HEK293 (cell line): ENCODE data around the gene PMF1.

Experiments used
- CTCF ChIA-PET: fragments of 350-600 bp; formaldehyde crosslinking; extraction: SDS; loops from one replicate; lab custom pipeline; 2021; ENCODE audit warnings: antibody characterized with exemption; lab: Yijun Ruan, JAX
- POLR2A ChIA-PET: fragments of 300-600 bp; formaldehyde crosslinking; extraction: SDS; loops from one replicate; lab custom pipeline; 2020; ENCODE audit warnings: antibody characterized with exemption, inconsistent platforms; lab: Yijun Ruan, JAX
- H3K27ac ChIP-seq: fragments of 200-500 bp; sonication (Bioruptor generic); 2 replicates; pipeline ENCODE4 v1.5.1; 2014; ENCODE audit warnings: low read depth, low read length, control low read depth, inconsistent platforms; ENCODE audit errors: extremely low read depth
- H3K36me3 ChIP-seq, 2 experiments: fragments of 200-500 bp in 1 of 2; sonication (Bioruptor generic) in 1 of 2; 1 replicate in 1 of 2; 2 replicates in 1 of 2; pipeline ENCODE4 v1.5.1; 2014 to 2017; ENCODE audit warnings: inconsistent platforms in 2 of 2, low read length in 2 of 2; ENCODE audit not compliant: control insufficient read depth in 2 of 2, insufficient read depth in 1 of 2
- H3K4me1 ChIP-seq: fragments of 200-500 bp; sonication (Bioruptor generic); 2 replicates; pipeline ENCODE4 v1.5.1; 2014; ENCODE audit warnings: mild to moderate bottlenecking, low read length, inconsistent platforms; ENCODE audit not compliant: control insufficient read depth, insufficient read depth
- H3K4me3 ChIP-seq: 2 replicates; pipeline ENCODE4 v1.5.1; 2011; ENCODE audit warnings: low read depth, mild to moderate bottlenecking, control low read depth, low read length, moderate library complexity
- H3K9me3 ChIP-seq: fragments of 200-500 bp; sonication (Bioruptor generic); 2 replicates; pipeline ENCODE4 v1.5.1; 2014; ENCODE audit warnings: low read depth, low read length, inconsistent platforms; ENCODE audit not compliant: control insufficient read depth, insufficient read depth
- KLF10 ChIP-seq: fragments of 450-650 bp; IDR thresholded peaks from 2 replicates; pipeline ENCODE4 v1.5.1; 2018; ENCODE audit warnings: missing biosample characterization, mild to moderate bottlenecking, missing genetic modification characterization
- PRDM1 ChIP-seq: fragments of 450-650 bp; formaldehyde crosslinking; IDR thresholded peaks from 2 replicates; pipeline ENCODE4; 2016; ENCODE audit warnings: missing biosample characterization, missing genetic modification characterization
- ZNF155 ChIP-seq: fragments of 450-650 bp; formaldehyde crosslinking; IDR thresholded peaks from 2 replicates; pipeline ENCODE4 v1.5.1; 2016; ENCODE audit warnings: missing biosample characterization, missing genetic modification characterization
- ZNF202 ChIP-seq: fragments of 450-650 bp; formaldehyde crosslinking; IDR thresholded peaks from 2 replicates; pipeline ENCODE4 v1.5.1; 2016; ENCODE audit warnings: missing biosample characterization, missing genetic modification characterization, borderline replicate concordance
- ZNF239 ChIP-seq: fragments of 450-650 bp; formaldehyde crosslinking; IDR thresholded peaks from 2 replicates; pipeline ENCODE4 v1.5.1; 2016; ENCODE audit warnings: missing biosample characterization, missing genetic modification characterization
- ZNF266 ChIP-seq: fragments of 450-650 bp; formaldehyde crosslinking; IDR thresholded peaks from 2 replicates; pipeline ENCODE4 v1.5.1; 2016; ENCODE audit warnings: missing biosample characterization, missing genetic modification characterization, low read depth
- ZNF302 ChIP-seq: fragments of 450-650 bp; formaldehyde crosslinking; IDR thresholded peaks from 2 replicates; pipeline ENCODE4 v1.5.1; 2016; ENCODE audit warnings: missing biosample characterization, missing genetic modification characterization, low read depth
- ZNF354C ChIP-seq: fragments of 450-650 bp; formaldehyde crosslinking; IDR thresholded peaks from 2 replicates; pipeline ENCODE4 v1.5.1; 2016; ENCODE audit warnings: missing biosample characterization, missing genetic modification characterization, low read depth, borderline replicate concordance
- ZNF585B ChIP-seq: fragments of 450-650 bp; formaldehyde crosslinking; IDR thresholded peaks from 2 replicates; pipeline ENCODE4 v1.5.1; 2016; ENCODE audit warnings: missing biosample characterization, missing genetic modification characterization
- ZNF624 ChIP-seq: fragments of 450-650 bp; formaldehyde crosslinking; IDR thresholded peaks from 2 replicates; pipeline ENCODE4 v1.5.1; 2017; ENCODE audit warnings: missing biosample characterization, missing genetic modification characterization
- ZNF843 ChIP-seq: fragments of 450-650 bp; formaldehyde crosslinking; IDR thresholded peaks from 2 replicates; pipeline ENCODE4 v1.5.1; 2016; ENCODE audit warnings: missing biosample characterization, missing genetic modification characterization
- ZSCAN23 ChIP-seq: fragments of 450-650 bp; formaldehyde crosslinking; IDR thresholded peaks from 2 replicates; pipeline ENCODE4 v1.5.1; 2016; ENCODE audit warnings: missing biosample characterization, missing genetic modification characterization
- TF ChIP-seq, protein P1 (sequence below): sonication (generic); formaldehyde crosslinking; IDR thresholded peaks from 2 replicates; pipeline ENCODE4 v1.8.1; 2022; ENCODE audit warnings: mild to moderate bottlenecking, moderate library complexity, missing genetic modification reagents
- TF ChIP-seq, protein P2 (sequence below): fragments of 450-650 bp; formaldehyde crosslinking; IDR thresholded peaks from 2 replicates; pipeline ENCODE4 v1.5.1; 2016; ENCODE audit warnings: missing biosample characterization, missing genetic modification characterization
- TF ChIP-seq, protein P3 (sequence below): fragments of 450-650 bp; formaldehyde crosslinking; IDR thresholded peaks from 2 replicates; pipeline ENCODE4 v1.5.1; 2016; ENCODE audit warnings: missing biosample characterization, missing genetic modification characterization
- TF ChIP-seq, protein P4 (sequence below): fragments of 450-650 bp; formaldehyde crosslinking; IDR thresholded peaks from 2 replicates; pipeline ENCODE4 v1.5.1; 2016; ENCODE audit warnings: missing biosample characterization, missing genetic modification characterization

Gene PMF1

DNA sequence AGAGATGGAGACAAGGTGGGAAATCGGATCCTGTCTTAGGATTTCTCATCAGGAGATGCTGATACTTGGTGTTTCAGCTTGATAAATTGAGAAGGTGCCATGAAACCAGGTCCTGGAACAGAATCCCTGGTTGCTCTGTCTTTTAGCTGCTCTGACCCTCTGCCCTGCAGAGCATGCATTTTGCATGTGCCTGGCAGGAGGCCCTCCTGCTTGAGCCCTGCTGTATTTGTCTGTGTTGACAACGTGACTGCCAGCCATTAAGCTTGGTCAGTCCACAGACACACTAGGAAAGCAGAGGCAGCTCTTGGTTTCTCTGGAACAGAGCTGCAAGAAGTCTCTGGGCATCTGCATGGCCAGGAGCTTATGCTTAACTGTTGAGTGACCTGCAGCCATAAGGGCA, 16.4 kb upstream of the PMF1 start:
- no peak for TF ChIP-seq ZNF354C (tag by site-specific recombination)
- TF ChIP-seq ZNF302 (tag by site-specific recombination): no peak
- TF ChIP-seq ZNF266 (tag by site-specific recombination): no peak
- TF ChIP-seq, protein P1, sequence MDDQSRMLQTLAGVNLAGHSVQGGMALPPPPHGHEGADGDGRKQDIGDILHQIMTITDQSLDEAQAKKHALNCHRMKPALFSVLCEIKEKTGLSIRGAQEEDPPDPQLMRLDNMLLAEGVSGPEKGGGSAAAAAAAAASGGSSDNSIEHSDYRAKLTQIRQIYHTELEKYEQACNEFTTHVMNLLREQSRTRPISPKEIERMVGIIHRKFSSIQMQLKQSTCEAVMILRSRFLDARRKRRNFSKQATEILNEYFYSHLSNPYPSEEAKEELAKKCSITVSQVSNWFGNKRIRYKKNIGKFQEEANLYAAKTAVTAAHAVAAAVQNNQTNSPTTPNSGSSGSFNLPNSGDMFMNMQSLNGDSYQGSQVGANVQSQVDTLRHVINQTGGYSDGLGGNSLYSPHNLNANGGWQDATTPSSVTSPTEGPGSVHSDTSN (CRISPR knock-in tag): no peak
- no peak for TF ChIP-seq ZNF239
- TF ChIP-seq KLF10 (tag by site-specific recombination): no peak
- TF ChIP-seq, protein P2, sequence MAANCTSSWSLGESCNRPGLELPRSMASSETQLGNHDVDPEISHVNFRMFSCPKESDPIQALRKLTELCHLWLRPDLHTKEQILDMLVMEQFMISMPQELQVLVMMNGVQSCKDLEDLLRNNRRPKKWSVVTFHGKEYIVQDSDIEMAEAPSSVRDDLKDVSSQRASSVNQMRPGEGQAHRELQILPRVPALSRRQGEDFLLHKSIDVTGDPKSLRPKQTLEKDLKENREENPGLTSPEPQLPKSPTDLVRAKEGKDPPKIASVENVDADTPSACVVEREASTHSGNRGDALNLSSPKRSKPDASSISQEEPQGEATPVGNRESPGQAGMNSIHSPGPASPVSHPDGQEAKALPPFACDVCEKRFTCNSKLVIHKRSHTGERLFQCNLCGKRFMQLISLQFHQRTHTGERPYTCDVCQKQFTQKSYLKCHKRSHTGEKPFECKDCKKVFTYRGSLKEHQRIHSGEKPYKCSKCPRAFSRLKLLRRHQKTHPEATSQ: no peak
- TF ChIP-seq, protein P3, sequence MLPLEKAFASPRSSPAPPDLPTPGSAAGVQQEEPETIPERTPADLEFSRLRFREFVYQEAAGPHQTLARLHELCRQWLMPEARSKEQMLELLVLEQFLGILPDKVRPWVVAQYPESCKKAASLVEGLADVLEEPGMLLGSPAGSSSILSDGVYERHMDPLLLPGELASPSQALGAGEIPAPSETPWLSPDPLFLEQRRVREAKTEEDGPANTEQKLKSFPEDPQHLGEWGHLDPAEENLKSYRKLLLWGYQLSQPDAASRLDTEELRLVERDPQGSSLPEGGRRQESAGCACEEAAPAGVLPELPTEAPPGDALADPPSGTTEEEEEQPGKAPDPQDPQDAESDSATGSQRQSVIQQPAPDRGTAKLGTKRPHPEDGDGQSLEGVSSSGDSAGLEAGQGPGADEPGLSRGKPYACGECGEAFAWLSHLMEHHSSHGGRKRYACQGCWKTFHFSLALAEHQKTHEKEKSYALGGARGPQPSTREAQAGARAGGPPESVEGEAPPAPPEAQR (tag by site-specific recombination): no peak
- TF ChIP-seq ZNF155: no peak
- TF ChIP-seq ZNF202: no peak
- TF ChIP-seq ZNF843 (tag by site-specific recombination): no peak
- Histone ChIP-seq H3K9me3 (no peaks in the 10 kb centered on the region), H3K4me1 (peaks cover 3% of the 10 kb centered on the region; the same call in 1 of the 2 replicates), H3K27ac (no peak overlapping the region), H3K36me3 (peaks cover 0 to 51% of the 10 kb centered on the region in 2 experiments; a peak in 1 of 3 replicates), H3K4me3 (no peak overlapping the region)
- ChIA-PET POLR2A (interaction anchor here (0.6 to 2.1 kb wide), 2 partner anchors 16 to 105 kb away, joined by 4 to 7 read pairs; partner anchors contain the start of gene PMF1), CTCF (interaction anchor here (1.0 to 1.4 kb wide), 2 partner anchors 17 to 105 kb away, joined by 3 to 4 read pairs; partner anchors contain the start of gene PMF1)

DNA sequence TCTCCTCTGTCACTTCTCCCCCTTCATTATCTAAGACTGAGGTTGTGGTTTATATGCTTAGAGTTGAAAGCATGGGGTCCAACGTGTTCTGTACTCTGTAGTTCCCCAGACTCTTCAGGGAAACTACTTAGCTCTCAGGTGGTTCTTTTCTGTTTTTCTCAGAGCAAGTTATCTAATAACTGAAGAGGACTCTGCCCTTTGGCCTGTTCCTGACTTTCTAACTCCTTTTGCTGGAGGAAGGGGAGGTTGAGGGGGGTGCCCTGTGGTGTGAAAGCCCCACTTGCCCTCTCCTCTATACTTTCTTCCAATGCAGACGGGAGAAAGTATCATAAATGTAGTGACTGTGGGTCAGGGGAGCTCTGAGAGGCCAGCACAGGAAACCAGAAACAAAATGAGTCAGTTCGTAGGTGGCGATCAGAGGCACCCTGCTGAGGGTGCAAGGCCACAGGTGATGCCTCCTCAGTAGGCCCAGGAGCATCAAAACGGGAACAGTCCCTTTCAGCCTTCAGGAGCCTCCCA, 13.9 kb upstream of the PMF1 start:
- ChIA-PET POLR2A (no interaction called here), CTCF (interaction anchor here (0.6 to 1.2 kb wide), 3 partner anchors 12 to 34 kb away, joined by 3 read pairs; no protein-coding TSS in a partner anchor)
- peaks cover 3 to 69% of the 10 kb centered on the region in 2 experiments; a peak in 1 of 3 replicates for H3K36me3 ChIP-seq
- TF ChIP-seq, protein P4, sequence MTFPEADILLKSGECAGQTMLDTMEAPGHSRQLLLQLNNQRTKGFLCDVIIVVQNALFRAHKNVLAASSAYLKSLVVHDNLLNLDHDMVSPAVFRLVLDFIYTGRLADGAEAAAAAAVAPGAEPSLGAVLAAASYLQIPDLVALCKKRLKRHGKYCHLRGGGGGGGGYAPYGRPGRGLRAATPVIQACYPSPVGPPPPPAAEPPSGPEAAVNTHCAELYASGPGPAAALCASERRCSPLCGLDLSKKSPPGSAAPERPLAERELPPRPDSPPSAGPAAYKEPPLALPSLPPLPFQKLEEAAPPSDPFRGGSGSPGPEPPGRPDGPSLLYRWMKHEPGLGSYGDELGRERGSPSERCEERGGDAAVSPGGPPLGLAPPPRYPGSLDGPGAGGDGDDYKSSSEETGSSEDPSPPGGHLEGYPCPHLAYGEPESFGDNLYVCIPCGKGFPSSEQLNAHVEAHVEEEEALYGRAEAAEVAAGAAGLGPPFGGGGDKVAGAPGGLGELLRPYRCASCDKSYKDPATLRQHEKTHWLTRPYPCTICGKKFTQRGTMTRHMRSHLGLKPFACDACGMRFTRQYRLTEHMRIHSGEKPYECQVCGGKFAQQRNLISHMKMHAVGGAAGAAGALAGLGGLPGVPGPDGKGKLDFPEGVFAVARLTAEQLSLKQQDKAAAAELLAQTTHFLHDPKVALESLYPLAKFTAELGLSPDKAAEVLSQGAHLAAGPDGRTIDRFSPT (tag by site-specific recombination): no peak
- TF ChIP-seq ZNF624 (no peak), ZNF585B (tag by site-specific recombination) (no peak), ZSCAN23 (tag by site-specific recombination) (no peak), PRDM1 (tag by site-specific recombination) (0 out of 2 replicates have a peak, but pooled peaks have one; percentile 13)
- H3K9me3 ChIP-seq: no peaks in the 10 kb centered on the region
- H3K4me1 ChIP-seq: peaks cover 3% of the 10 kb centered on the region; the same call in 1 of the 2 replicates
- H3K27ac ChIP-seq: no peak overlapping the region
- H3K4me3 ChIP-seq: no peak overlapping the region
